ENCODE data around the gene PTEN.
"Not testable (repeated sequence)": the region's sequence is repeated elsewhere in the genome, so short reads cannot be mapped to it uniquely, and the experiment has no call there.

The PTEN gene

GRCh38 chr10:87860156-87860795, 3.1 kb upstream of the PTEN start:
- DNase-seq (ENCODE audit: extremely low spot score), result peak; percentile 54
- TF ChIP-seq CTCF (IDR thresholded peaks at IDR 0.05; ENCODE audit: control extremely low read depth, extremely low read depth, low read depth, missing control alignments), result peak; percentile 56
- CTCF ChIA-PET, result interaction anchor here (1.1 to 3.8 kb wide), 8 partner anchors 14 to 692 kb away, joined by 3 to 22 read pairs (median 5); no protein-coding TSS in a partner anchor
- POLR2A ChIA-PET, result no interaction called here

- POLR2A ChIA-PET, result interaction anchor here (1.0 kb wide), 1 partner anchor 43 kb away, joined by 3 read pairs; the partner anchor contains the start of gene ATAD1
- CTCF ChIA-PET, result interaction anchor here (1.0 to 3.8 kb wide), 12 partner anchors 7 to 692 kb away, joined by 3 to 22 read pairs (median 4); no protein-coding TSS in a partner anchor
- TF ChIP-seq CTCF (IDR thresholded peaks at IDR 0.05; ENCODE audit: control extremely low read depth, extremely low read depth, low read depth, missing control alignments), result no peak
- DNase-seq (ENCODE audit: extremely low spot score), result no peak
Observed at GRCh38 chr10:87860816-87861403, 2.5 kb upstream of the PTEN start.

GRCh38 chr10:87861566-87861952, 1.9 kb upstream of the PTEN start:
- DNase-seq (ENCODE audit: extremely low spot score), result peak; percentile 61
- POLR2A ChIA-PET, result interaction anchor here (0.8 to 1.0 kb wide), 2 partner anchors 43 to 525 kb away, joined by 3 read pairs; partner anchors contain the start of gene ATAD1
- CTCF ChIA-PET, result interaction anchor here (1.0 to 3.8 kb wide), 13 partner anchors 8 to 691 kb away, joined by 3 to 22 read pairs (median 3); no protein-coding TSS in a partner anchor
- TF ChIP-seq CTCF (IDR thresholded peaks at IDR 0.05; ENCODE audit: control extremely low read depth, extremely low read depth, low read depth, missing control alignments), result peak; percentile 48

- DNase-seq (ENCODE audit: extremely low spot score), result peak; percentile 91
- TF ChIP-seq CTCF (IDR thresholded peaks at IDR 0.05; ENCODE audit: control extremely low read depth, extremely low read depth, low read depth, missing control alignments), result no peak
- ChIA-PET POLR2A (interaction anchor here (0.5 to 1.2 kb wide), 7 partner anchors 13 to 1348 kb away, joined by 3 to 5 read pairs (median 3); partner anchors contain the start of gene ATAD1), CTCF (interaction anchor here (0.9 to 3.8 kb wide), 17 partner anchors 8 to 690 kb away, joined by 3 to 22 read pairs (median 4); partner anchors contain the start of gene ATAD1)
Observed at GRCh38 chr10:87861953-87862678, 1.3 kb upstream of the PTEN start.

GRCh38 chr10:87862679-87863052, 759 bp upstream of the PTEN start:
- POLR2A ChIA-PET, result interaction anchor here (0.5 to 1.2 kb wide), 7 partner anchors 12 to 1347 kb away, joined by 3 to 5 read pairs (median 3); no protein-coding TSS in a partner anchor
- no peak for TF ChIP-seq CTCF (IDR thresholded peaks at IDR 0.05; ENCODE audit: control extremely low read depth, extremely low read depth, low read depth, missing control alignments)
- DNase-seq (ENCODE audit: extremely low spot score), result peak; percentile 59
- CTCF ChIA-PET, result interaction anchor here (0.8 to 3.8 kb wide), 14 partner anchors 9 to 690 kb away, joined by 3 to 22 read pairs (median 4); partner anchors contain the start of gene ATAD1

GRCh38 chr10:87863951-87864495, 598 bp downstream of the PTEN start:
- ChIA-PET POLR2A (interaction anchor here (1.3 kb wide), 1 partner anchor 202 kb away, joined by 3 read pairs; no protein-coding TSS in a partner anchor), CTCF (interaction anchor here (1.1 to 3.3 kb wide), 4 partner anchors 10 to 525 kb away, joined by 3 to 10 read pairs (median 4); no protein-coding TSS in a partner anchor)
- DNase-seq (ENCODE audit: extremely low spot score), result not testable (repeated sequence)
